IPS-18c (cell line): Measurements from ENCODE around the gene KIAA2012.

Experiments
- H3K4me3 ChIP-seq: 2 replicates; pipeline ENCODE4 v1.7.0; 2013; ENCODE audit warnings: low read depth, mild to moderate bottlenecking, low read length, moderate library complexity; ENCODE audit not compliant: insufficient read depth
- H3K9me3 ChIP-seq: one replicate; pipeline ENCODE4 v1.6.1; 2013; ENCODE audit warnings: mild to moderate bottlenecking, low read length, moderate library complexity; ENCODE audit not compliant: control insufficient read depth, insufficient read depth

KIAA2012 gene

DNA sequence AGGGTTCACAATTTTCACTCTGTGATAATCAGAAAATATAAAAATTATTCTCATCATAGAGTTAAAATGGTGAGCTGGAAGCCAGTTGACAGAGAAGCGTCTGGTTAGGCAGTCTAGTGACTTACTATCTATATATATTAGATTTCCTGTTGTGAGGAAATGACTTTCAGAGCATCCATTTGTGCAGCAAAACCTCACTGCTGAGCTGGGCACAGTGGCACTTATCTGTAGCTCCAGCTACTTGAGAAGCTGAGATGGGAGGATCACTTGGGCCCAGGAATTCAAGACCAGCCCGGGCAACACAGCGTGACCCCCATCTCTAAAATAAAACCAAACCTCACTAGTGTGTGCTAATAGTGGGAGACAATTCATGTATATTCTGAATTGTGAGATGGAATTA lies 7.2 kb upstream of the KIAA2012 start:
- Histone ChIP-seq H3K4me3 (no peak overlapping the region), H3K9me3 (no peaks in the 10 kb centered on the region)

DNA sequence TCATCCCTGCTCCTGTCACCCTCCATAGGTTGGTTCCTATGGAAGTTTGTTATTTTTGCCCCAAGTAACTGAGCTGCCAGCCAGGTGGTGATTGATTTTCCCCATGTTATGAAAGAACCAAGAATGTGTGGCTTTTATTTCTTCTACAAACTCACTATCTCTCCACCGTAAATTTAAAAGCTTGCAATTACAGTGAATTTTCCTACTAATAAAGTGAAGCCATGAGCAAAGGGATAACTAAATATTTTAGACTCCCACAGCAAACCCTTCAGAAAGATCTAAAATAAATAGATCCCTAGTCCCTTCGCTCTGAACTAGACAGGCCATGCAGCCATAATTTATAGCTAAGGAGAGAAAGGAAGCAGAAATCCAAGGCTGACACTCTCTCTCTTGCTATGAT lies 6.2 kb upstream of the KIAA2012 start:
- Histone ChIP-seq H3K9me3 (no peaks in the 10 kb centered on the region), H3K4me3 (no peak overlapping the region)

DNA sequence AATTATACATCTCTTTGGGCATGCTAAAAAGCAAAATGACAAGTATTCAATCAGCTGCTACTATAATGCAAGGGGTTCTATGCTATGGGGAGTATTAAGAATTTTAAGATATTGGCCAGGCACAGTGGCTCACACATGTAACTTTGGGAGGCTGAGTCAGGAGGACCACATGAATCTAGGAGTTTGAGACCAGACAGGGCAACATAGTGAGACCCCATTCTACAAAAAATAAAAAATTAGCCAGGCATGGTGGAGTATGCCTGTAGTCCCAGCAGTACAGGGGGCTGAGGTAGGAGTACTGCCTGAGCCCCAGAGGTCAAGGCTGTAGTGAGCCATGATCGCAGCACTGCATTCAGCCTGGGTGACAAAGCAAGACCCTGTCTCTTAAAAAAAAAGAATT lies 5.5 kb upstream of the KIAA2012 start:
- no peaks in the 10 kb centered on the region for H3K9me3 ChIP-seq
- no peak overlapping the region for H3K4me3 ChIP-seq

DNA sequence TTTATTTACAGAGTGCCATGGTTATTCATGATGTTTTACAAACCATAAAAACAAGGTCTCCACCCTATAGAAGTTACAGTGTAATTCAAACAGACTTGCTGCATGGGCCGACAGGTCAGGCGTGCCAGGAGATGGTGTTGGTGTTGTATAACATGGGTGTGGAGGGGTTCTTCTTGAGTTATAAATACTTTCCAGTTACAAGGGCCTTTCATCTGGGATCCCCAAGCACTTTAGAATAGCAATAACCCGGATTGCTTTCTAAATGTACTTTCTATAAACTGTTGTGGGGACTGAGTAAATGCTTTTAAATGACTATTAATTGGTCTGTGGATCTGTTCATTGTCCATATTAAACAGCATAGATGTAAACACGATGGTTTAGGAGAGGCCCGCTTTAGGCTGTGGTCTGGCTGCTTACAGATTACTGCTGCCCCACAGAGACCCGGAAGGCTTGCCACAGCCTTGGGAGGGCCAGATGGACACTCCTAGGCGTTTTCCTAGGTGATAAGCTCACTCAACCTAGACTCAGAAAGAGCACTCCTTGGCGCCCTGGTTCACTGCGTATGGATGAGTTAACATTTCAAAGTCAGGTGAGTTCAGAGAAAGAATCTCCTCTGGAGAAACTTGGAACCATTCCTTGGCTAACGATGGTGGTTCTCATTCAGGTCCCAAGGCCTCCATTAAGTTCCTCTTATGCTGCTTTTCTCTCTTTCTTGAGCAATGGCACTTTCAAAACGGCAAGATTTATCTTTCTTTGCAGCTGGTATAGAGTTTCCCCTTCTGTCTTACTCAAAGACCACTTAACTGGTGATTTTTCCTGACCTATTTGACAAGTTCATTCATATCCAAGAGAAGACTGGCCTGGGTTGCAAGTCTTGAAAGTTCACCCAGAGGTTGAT lies 3.6 kb upstream of the KIAA2012 start:
- H3K4me3 ChIP-seq, result no peak overlapping the region
- H3K9me3 ChIP-seq, result no peaks in the 10 kb centered on the region

DNA sequence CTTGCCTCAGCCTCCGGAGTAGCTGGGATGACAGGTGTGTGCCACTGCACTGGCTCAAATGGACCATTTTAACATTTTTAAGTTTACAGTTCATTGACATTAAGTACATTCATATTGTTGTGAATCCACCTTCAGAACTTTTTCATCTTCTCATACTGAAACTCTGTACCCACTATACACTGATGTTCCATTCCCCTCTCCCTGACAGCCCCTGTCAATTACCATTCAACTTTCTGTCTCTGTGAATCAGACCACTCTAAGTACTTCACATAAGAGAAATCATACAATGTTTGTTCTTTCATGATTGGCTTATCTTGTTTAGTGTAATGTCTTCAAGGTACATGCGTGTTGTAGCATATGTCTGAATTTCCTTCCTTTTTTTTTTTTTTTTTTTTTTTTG lies 1.9 kb upstream of the KIAA2012 start:
- Histone ChIP-seq H3K9me3 (no peaks in the 10 kb centered on the region), H3K4me3 (no peak overlapping the region)

DNA sequence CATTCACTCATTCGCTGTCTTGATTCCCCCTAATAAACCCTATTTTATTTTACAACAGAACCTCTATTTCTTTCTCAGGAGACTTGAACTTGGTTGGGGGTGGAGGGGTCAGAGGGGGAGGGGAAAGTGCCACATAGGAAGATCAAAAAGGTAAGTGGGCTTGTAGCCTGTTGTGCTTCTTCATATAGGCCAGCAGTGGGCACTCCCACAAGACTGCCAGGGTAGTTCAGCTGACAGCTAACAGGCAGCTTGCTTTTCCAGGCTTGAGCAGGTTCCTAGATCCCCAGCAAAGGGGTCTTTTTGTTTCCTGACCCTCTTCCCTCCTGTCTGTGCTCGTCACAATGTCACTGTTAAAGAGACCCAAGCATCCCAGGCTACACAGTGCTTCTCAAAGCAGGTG lies 829 bp upstream of the KIAA2012 start:
- Histone ChIP-seq H3K9me3 (no peaks in the 10 kb centered on the region), H3K4me3 (no peak overlapping the region)

DNA sequence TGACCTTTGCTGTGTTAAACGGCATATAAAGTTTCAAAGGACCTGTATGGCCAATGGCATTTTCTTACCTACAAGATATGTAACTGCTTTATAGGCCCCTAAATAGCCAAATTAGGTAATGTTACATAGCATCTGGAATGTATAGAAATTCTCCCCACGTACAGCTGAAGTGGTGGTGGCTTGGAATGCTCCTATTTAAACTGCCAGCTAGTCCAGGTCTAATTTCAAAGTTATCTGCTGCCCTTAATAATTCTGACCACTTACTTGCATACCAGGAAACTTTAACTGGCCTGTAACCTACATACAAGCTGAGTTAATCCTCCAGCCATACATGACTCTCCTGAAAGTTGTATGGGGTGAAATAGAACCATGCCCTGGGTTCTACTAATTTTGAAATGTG lies 1.3 kb downstream of the KIAA2012 start:
- Histone ChIP-seq H3K9me3 (no peaks in the 10 kb centered on the region), H3K4me3 (no peak overlapping the region)

DNA sequence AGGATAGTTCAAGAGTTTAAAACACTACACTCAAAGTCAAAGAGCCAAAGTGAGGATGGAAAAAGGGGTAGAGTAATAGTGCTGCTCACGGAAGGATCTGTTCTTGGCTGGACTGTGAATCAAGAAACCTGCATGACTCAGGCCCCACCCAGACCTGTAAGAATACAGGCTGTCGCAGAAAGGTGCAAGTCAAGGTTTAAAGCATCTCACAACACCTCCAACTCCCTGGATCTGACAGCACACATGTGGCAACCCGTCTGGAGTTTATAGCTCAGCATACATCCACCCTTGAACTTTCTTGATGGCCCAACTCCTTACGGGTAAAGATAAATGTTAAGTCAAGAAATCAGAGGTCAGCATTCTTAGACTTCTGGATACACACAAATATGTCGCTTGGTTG lies 6.3 kb downstream of the KIAA2012 start:
- Histone ChIP-seq H3K9me3 (no peaks in the 10 kb centered on the region), H3K4me3 (no peak overlapping the region)

DNA sequence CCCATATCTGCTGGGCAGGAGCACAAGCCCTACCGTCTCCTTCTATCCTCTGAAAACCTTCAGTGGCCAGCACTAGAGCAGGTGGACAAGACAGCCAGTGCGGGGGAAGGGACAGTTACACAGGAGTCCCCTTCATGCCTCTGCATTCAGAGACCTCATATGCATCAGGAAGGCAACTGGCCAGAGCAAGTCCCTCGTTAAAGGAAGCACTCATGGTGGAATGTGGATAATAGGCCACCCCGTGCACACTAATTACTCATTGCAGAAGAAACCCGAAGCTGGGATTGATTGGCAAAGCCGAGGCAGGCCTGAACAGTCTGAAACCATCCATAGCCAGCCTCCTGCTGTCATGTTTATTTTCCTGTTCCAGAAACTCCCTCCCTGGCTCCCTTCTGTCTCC lies 11.2 kb downstream of the KIAA2012 start:
- H3K4me3 ChIP-seq, result no peak overlapping the region
- H3K9me3 ChIP-seq, result no peaks in the 10 kb centered on the region

DNA sequence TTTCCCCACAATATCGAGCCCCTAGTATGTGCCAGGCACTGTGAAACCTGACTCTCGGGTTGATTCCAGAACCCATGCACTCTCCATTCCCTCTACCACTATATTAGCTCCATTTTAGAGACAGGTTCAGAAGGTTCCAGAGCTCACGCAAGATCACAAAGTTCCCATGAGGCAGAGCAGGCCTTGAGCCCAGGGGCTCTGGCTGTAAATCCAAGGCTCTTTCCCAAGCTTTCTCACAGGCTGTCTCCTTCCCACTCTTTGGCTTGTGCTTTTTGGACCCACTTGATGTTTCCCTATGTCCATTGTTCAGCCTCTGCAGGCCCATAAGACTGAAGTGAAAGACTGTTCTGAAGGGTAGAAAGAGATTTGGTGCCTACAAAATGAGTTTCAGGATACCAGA lies 15.7 kb downstream of the KIAA2012 start:
- no peaks in the 10 kb centered on the region for H3K9me3 ChIP-seq
- no peak overlapping the region for H3K4me3 ChIP-seq

DNA sequence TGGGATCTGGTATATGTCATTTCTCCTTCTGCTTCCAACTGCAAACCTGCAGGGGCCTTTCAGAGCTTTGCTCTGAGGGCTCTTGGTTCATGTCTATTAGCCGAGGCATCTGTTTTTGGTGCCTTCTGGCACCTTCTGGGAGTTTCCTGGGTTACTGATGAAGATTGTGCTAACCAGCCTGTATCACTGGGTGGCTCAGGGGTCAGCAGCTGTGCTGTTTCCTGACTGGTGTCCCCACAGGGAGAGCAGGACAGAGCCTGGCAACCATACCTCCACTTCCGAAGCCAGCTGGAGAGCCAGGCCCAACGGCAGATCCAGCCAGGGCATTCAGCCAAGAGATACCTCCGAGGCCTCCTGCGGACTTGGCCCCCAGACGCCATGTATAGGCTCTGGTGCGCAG lies 17.5 kb downstream of the KIAA2012 start:
- Histone ChIP-seq H3K4me3 (no peak overlapping the region), H3K9me3 (no peaks in the 10 kb centered on the region)

DNA sequence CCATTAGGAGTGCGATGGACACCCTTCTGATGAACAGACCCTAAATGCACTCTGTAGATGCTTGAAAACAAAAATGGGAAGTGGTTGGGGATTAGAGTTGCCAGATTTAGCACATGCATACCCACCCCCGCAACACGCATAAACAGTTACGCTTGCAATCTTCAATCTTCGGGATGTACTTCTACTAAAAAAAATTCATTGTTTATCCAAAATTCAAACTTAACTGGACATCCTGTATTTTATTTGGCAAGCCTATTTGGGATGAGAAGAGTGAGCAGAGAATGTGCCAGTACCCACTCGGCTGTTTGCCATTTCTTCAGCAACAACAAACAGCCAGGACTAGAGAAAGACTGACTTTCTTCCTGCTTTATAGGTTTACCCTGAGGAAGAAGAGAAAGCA lies 18.4 kb downstream of the KIAA2012 start:
- no peak overlapping the region for H3K4me3 ChIP-seq
- no peaks in the 10 kb centered on the region for H3K9me3 ChIP-seq

DNA sequence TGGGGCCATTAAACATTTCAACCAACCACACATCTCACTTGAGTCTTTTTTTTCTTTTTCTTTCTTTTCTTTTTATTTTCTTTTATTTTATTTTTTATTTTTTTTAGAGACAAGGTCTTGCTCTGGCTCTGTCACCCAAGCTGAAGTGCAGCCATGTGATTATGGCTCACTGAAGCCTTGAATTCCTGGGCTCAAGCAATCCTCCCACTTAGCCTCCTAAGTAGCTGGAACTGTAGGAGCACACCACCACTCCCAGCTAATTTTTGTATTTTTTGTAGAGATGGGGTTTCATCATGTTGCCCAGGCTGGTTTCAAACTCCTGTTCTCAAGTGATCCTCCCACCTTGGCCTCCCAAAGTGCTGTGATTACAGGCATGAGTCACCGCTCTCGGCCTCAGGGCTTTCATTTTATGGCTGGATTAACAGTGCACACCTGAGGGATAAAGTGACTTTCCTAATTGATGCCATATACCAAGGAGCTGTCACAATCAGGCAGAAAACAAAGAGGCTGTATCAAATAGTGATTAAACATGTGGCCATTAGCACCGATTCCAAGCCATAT lies 21.5 kb downstream of the KIAA2012 start:
- H3K9me3 ChIP-seq, result no peaks in the 10 kb centered on the region
- no peak overlapping the region for H3K4me3 ChIP-seq

DNA sequence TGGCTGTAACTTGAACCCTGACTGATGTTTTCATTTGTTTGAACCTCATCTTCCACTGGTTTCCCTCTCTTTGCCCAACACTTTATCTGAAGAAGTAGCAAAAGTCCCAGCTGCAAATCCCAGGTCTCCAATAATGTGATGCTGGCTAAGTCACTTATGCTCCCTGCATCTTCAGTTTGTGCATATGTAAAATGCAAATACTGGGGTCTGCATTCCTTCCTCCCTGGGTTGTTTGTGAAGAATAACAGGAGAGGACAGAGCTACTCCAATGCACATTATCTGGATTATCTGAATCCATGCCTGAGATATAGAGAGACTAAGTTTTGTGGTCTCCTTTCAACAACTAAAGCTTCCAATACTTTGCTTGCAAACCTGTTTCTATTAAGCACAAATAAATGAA lies 22.2 kb downstream of the KIAA2012 start:
- no peaks in the 10 kb centered on the region for H3K9me3 ChIP-seq
- H3K4me3 ChIP-seq, result no peak overlapping the region

DNA sequence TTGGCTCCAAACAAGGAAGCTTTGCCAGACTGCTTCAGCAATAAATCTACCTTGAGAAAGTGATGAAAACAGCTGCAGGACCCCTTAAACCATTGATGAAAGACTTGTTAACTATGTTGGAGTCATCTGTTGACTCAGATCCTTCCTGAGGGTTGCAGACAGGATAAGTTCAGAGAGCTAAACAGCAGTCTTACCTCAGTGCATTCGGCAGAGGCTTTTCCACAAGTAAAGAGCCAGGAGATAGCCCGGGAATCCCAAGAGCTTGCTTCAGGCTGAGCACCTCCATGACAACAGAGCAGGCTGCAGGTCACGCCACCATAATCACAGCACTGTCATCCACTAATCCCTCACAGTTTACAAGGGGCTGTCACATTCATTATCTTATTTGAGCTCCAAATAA lies 23.7 kb downstream of the KIAA2012 start:
- no peak overlapping the region for H3K4me3 ChIP-seq
- no peaks in the 10 kb centered on the region for H3K9me3 ChIP-seq

DNA sequence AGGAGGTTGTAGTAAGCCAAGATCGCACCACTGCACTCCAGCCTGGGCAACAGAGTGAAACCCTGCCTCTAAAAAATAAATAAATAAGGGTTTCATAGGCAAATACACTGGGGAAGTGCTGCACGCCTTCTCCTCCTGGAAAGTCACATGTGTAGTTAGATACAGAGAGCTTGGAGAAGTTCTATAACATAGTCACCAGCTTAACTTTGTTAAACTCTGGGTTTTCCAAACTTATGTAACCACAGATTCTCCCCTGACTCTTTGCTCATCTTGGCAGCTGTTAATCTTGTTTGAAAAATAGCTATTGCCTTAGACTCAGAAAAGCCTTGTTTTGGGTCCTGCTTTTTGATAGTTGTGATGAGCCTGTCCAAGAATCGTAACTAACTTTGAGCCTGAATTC lies 25.2 kb downstream of the KIAA2012 start:
- Histone ChIP-seq H3K9me3 (no peaks in the 10 kb centered on the region), H3K4me3 (no peak overlapping the region)

DNA sequence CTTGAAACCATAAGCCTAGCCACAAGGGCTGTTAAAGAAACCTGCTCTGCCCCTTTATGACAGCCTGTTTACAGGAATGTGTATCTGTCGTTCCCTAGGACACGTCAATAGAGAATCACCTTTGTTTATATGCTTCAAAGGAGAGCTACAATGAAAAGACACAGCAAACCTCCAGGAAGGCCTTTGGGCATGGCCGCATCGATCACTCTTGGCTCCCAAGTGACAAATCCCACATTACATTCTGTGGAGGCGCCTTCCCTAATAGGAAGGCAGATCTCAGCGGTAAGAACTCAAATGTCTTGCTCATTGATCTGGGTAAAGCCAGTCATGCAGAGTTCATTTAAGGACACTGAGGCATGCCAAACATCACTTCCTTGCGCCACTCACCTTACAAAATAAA lies 26.5 kb downstream of the KIAA2012 start:
- Histone ChIP-seq H3K9me3 (no peaks in the 10 kb centered on the region), H3K4me3 (no peak overlapping the region)

DNA sequence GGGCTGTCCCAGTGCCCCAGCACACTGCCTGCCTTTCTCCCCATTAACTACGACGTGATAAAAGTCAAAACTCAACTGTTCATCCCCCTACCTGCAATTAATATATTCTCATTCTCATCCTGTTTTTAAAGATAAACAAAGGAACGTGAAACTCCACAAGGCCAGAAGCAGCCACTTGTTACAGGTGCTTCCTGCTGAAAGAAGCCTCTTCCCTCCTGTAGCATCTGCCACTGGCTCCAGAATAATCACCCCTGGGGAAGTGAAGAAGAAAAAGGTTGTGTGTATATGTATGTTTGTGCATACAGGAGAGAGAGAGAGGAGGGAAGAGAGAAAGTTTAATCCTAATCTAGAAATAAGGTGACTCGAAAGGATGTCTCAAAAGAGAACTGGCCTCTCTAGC lies 27.1 kb downstream of the KIAA2012 start:
- no peak overlapping the region for H3K4me3 ChIP-seq

More for the DNA sequence above, 27.1 kb downstream of the KIAA2012 start:
- no peaks in the 10 kb centered on the region for H3K9me3 ChIP-seq
